ENCODE data around the gene DLGAP1.

DLGAP1 gene

DNA sequence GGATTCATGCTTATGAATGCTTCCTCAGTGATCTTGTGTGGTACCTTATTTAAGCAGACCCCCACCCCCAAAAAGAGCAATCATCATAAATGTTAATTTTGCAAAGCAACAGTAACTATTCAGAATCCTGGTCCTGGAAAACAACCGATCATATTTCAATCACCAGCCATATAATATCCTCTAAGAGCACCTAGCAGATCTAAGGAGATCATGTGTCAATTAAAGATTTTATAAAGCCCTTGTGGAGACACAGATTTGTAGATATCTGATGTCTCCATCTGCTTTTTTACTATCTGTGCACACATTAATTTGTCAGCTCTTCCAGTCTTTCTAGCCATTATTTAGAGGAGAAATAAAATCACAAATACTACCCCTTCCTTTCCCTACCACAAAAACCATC is 581.4 kb downstream of the DLGAP1 start:
- no peak for TF ChIP-seq GLIS3 (CRISPR knock-in tag; IDR thresholded peaks at IDR 0.05)
- no peak for TF ChIP-seq TOX (CRISPR knock-in tag; IDR thresholded peaks at IDR 0.05; ENCODE audit: borderline replicate concordance)
- TF ChIP-seq, protein P1, sequence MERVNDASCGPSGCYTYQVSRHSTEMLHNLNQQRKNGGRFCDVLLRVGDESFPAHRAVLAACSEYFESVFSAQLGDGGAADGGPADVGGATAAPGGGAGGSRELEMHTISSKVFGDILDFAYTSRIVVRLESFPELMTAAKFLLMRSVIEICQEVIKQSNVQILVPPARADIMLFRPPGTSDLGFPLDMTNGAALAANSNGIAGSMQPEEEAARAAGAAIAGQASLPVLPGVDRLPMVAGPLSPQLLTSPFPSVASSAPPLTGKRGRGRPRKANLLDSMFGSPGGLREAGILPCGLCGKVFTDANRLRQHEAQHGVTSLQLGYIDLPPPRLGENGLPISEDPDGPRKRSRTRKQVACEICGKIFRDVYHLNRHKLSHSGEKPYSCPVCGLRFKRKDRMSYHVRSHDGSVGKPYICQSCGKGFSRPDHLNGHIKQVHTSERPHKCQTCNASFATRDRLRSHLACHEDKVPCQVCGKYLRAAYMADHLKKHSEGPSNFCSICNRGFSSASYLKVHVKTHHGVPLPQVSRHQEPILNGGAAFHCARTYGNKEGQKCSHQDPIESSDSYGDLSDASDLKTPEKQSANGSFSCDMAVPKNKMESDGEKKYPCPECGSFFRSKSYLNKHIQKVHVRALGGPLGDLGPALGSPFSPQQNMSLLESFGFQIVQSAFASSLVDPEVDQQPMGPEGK (CRISPR knock-in tag; IDR thresholded peaks at IDR 0.05; ENCODE audit: borderline replicate concordance) = no peak
- TF ChIP-seq, protein P2, sequence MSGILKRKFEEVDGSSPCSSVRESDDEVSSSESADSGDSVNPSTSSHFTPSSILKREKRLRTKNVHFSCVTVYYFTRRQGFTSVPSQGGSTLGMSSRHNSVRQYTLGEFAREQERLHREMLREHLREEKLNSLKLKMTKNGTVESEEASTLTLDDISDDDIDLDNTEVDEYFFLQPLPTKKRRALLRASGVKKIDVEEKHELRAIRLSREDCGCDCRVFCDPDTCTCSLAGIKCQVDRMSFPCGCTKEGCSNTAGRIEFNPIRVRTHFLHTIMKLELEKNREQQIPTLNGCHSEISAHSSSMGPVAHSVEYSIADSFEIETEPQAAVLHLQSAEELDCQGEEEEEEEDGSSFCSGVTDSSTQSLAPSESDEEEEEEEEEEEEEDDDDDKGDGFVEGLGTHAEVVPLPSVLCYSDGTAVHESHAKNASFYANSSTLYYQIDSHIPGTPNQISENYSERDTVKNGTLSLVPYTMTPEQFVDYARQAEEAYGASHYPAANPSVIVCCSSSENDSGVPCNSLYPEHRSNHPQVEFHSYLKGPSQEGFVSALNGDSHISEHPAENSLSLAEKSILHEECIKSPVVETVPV (CRISPR knock-in tag; IDR thresholded peaks at IDR 0.05) = no peak
- TF ChIP-seq ZC3H10 (CRISPR knock-in tag; IDR thresholded peaks at IDR 0.05) = no peak
- TF ChIP-seq PPARA (CRISPR knock-in tag; IDR thresholded peaks at IDR 0.05; ENCODE audit: borderline replicate concordance) = no peak
- TF ChIP-seq ZFP3 (CRISPR knock-in tag; IDR thresholded peaks at IDR 0.05) = no peak
- TF ChIP-seq ESRRG (CRISPR knock-in tag; IDR thresholded peaks at IDR 0.05) = no peak
- no peak for TF ChIP-seq ZFP30 (CRISPR knock-in tag; IDR thresholded peaks at IDR 0.05)
- no peak for TF ChIP-seq ZNF8 (CRISPR knock-in tag; IDR thresholded peaks at IDR 0.05)
- no peak for TF ChIP-seq TSHZ2 (CRISPR knock-in tag; IDR thresholded peaks at IDR 0.05)
- no peak for TF ChIP-seq ZNF565 (CRISPR knock-in tag; conservative IDR thresholded peaks at IDR 0.05; ENCODE audit: low read depth)
- no peak for TF ChIP-seq TCF4 (CRISPR knock-in tag; IDR thresholded peaks at IDR 0.05; ENCODE audit: borderline replicate concordance)
- no peak for TF ChIP-seq SNAI2 (CRISPR knock-in tag; IDR thresholded peaks at IDR 0.05)
- TF ChIP-seq CREB5 (CRISPR knock-in tag; IDR thresholded peaks at IDR 0.05; ENCODE audit: low read depth) = no peak
- no peak for TF ChIP-seq ZNF70 (CRISPR knock-in tag; IDR thresholded peaks at IDR 0.05)
- TF ChIP-seq CSDC2 (CRISPR knock-in tag; IDR thresholded peaks at IDR 0.05) = no peak
- no peak for TF ChIP-seq BACH2 (CRISPR knock-in tag; IDR thresholded peaks at IDR 0.05; ENCODE audit: borderline replicate concordance)
- TF ChIP-seq ARNTL (CRISPR knock-in tag; IDR thresholded peaks at IDR 0.05; ENCODE audit: borderline replicate concordance, low read depth) = no peak
- no peak for ATAC-seq

DNA sequence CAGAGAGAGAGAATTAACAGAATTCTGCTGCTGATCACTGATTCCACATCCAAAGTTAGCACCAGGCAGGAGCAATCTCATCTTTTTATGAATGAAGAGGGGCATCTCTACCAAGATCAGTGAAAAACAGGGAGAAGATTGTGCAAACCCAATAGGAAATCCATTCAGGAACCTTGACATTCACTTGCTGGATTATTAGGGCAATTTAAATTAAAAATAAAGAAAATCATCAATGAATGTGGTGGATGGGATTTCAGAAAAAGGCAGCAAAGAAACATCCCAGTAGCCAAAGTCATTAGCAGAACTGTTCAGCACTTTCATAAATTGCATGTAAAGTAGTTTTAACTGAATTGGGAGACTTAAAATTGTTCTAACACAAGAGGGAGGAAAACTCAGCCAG is 581.9 kb downstream of the DLGAP1 start:
- TF ChIP-seq PPARA (CRISPR knock-in tag; IDR thresholded peaks at IDR 0.05; ENCODE audit: borderline replicate concordance) (no peak), ZFP30 (CRISPR knock-in tag; IDR thresholded peaks at IDR 0.05) (no peak), CSDC2 (CRISPR knock-in tag; IDR thresholded peaks at IDR 0.05) (no peak), TCF4 (CRISPR knock-in tag; IDR thresholded peaks at IDR 0.05; ENCODE audit: borderline replicate concordance) (no peak), ZNF70 (CRISPR knock-in tag; IDR thresholded peaks at IDR 0.05) (no peak), SNAI2 (CRISPR knock-in tag; IDR thresholded peaks at IDR 0.05) (no peak), ZNF565 (CRISPR knock-in tag; conservative IDR thresholded peaks at IDR 0.05; ENCODE audit: low read depth) (no peak), BACH2 (CRISPR knock-in tag; IDR thresholded peaks at IDR 0.05; ENCODE audit: borderline replicate concordance) (no peak), TSHZ2 (CRISPR knock-in tag; IDR thresholded peaks at IDR 0.05) (no peak), ZC3H10 (CRISPR knock-in tag; IDR thresholded peaks at IDR 0.05) (no peak), RARB (CRISPR knock-in tag; IDR thresholded peaks at IDR 0.05) (no peak), GLIS3 (CRISPR knock-in tag; IDR thresholded peaks at IDR 0.05) (no peak), ZFP3 (CRISPR knock-in tag; IDR thresholded peaks at IDR 0.05) (no peak), ESRRG (CRISPR knock-in tag; IDR thresholded peaks at IDR 0.05) (no peak), POU6F1 (CRISPR knock-in tag; IDR thresholded peaks at IDR 0.05; ENCODE audit: borderline replicate concordance, low read depth) (no peak)
- TF ChIP-seq, protein P1 (CRISPR knock-in tag; IDR thresholded peaks at IDR 0.05; ENCODE audit: borderline replicate concordance) = no peak
- no peak for ATAC-seq

Data from SK-N-SH treated with all-trans-retinoic acid at 6 μM for 48 hours (cell line).